Measurements from ENCODE around the gene FRY.

- TF ChIP-seq POLR2AphosphoS5 (IDR thresholded peaks at IDR 0.05; ENCODE audit: low read depth, low read length) (no peak), POLR2A (IDR thresholded peaks at IDR 0.05; ENCODE audit: low read depth, low read length) (no peak), TAF1 (IDR thresholded peaks at IDR 0.05; ENCODE audit: low read depth, low read length) (no peak), SPI1 (IDR thresholded peaks at IDR 0.05; ENCODE audit: low read depth, low read length) (no peak), POU2F2 (IDR thresholded peaks at IDR 0.05; ENCODE audit: low read depth, low read length) (no peak)
Measured at GRCh38 chr13:32175943-32176342, 144.4 kb downstream of the FRY start.

Data from GM12891 (cell line).